Esophagus muscularis mucosa (tissue), 4 donors: ENCODE results near the gene TNFRSF14.

Experiments used
- CTCF ChIP-seq, 3 experiments: fragments of 200-600 bp in 2 of 3; fragments of 450-650 bp in 1 of 3; sonication (generic) in 2 of 3; IDR thresholded peaks; one replicate each; pipeline ENCODE4 v1.5.1; 2017 to 2019; ENCODE audit warnings: antibody characterized with exemption in 3 of 3, mild to moderate bottlenecking in 2 of 3, moderate library complexity in 1 of 3
- EP300 ChIP-seq: sonication (generic); formaldehyde crosslinking; IDR thresholded peaks from one replicate; pipeline ENCODE4 v1.6.1; 2017; ENCODE audit warnings: antibody characterized with exemption
- POLR2A ChIP-seq: fragments of 450-650 bp; IDR thresholded peaks from one replicate; pipeline ENCODE4 v1.6.1; 2017; ENCODE audit warnings: antibody characterized with exemption, moderate library complexity, mild to moderate bottlenecking, low read depth
- POLR2AphosphoS5 ChIP-seq, 2 donors: sonication (generic); formaldehyde crosslinking; IDR thresholded peaks; one replicate each; pipeline ENCODE4 v1.6.1; 2017; ENCODE audit warnings: antibody characterized with exemption in 2 of 2

DNA sequence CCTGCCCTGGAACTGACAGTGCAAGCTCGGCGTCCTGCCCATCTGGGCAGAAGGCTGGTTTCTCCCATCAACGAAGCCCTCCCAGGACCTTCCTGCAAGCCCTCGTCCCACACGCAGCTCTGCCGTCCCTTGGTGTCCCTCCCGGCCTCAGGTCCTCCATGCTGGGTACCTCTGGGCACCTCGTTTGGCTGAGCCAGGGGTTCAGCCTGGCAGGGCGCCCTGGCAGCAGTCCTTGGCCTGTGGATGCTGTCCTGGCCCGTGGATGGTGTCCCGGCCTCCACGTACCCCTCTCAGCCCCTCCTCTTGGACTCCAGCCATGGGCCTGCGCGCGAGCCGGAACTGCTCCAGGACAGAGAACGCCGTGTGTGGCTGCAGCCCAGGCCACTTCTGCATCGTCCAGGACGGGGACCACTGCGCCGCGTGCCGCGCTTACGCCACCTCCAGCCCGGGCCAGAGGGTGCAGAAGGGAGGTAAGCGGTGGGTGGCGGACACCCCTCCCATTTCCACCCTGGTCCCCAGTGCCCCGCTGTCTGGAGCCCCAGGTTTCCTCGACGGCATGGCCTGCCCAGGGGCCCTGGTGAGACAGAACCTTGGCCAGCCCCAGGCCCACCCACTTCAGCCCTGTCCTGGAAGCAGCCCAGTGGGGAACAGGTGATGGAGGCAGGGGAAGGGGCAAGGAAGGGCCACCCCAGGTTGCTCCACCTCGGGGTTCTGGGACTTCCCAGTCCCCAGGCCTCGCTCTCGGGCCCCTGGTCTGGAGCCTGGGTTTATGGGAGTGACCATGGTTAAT lies 3.5 kb downstream of the TNFRSF14 start:
- TF ChIP-seq EP300, result no peak
- no peak for TF ChIP-seq CTCF (IDR thresholded peaks at IDR 0.05)
- no peak for TF ChIP-seq POLR2A
- no peak for TF ChIP-seq POLR2AphosphoS5 (IDR thresholded peaks at IDR 0.05)
